Measurements from ENCODE around the gene DDAH2.

The DDAH2 gene

GRCh38 chr6:31705931-31706330 lies 23.2 kb downstream of the DDAH2 start:
- no peak for DNase-seq (ENCODE audit: extremely low spot score)
- no peak for TF ChIP-seq CTCF (IDR thresholded peaks at IDR 0.05; ENCODE audit: control extremely low read depth, extremely low read depth, low read depth, missing control alignments)
- ChIA-PET POLR2A (interaction anchor here (0.6 kb wide), 1 partner anchor 540 kb away, joined by 3 read pairs; no protein-coding TSS in a partner anchor), CTCF (interaction anchor here (1.3 to 2.1 kb wide), 3 partner anchors 11 to 63 kb away, joined by 4 to 8 read pairs (median 5); no protein-coding TSS in a partner anchor)

GRCh38 chr6:31702819-31703716 lies 26.0 kb downstream of the DDAH2 start, which contains the start of gene ABHD16A:
ABHD16A (minus strand) TSS chr6:31703324; CDS start chr6:31703281, 43 bp downstream.
- CTCF ChIA-PET = interaction anchor here (0.9 to 1.8 kb wide), 12 partner anchors 10 to 127 kb away, joined by 3 to 6 read pairs (median 4); partner anchors contain the start of genes LSM2, LY6G5C and VARS1
- no peak for TF ChIP-seq CTCF (IDR thresholded peaks at IDR 0.05; ENCODE audit: control extremely low read depth, extremely low read depth, low read depth, missing control alignments)
- POLR2A ChIA-PET = interaction anchor here (0.5 to 1.3 kb wide), 6 partner anchors 8 to 195 kb away, joined by 3 to 7 read pairs (median 5); partner anchors contain the start of gene GPANK1
- DNase-seq (ENCODE audit: extremely low spot score) = peak; percentile 99

- ChIA-PET POLR2A (interaction anchor here (0.6 to 1.3 kb wide), 4 partner anchors 8 to 138 kb away, joined by 3 to 7 read pairs (median 5); partner anchors contain the start of gene GPANK1), CTCF (interaction anchor here (0.9 to 1.8 kb wide), 9 partner anchors 9 to 124 kb away, joined by 3 to 6 read pairs (median 4); partner anchors contain the start of genes LSM2 and LY6G5C)
- TF ChIP-seq CTCF (IDR thresholded peaks at IDR 0.05; ENCODE audit: control extremely low read depth, extremely low read depth, low read depth, missing control alignments) = no peak
- peak; percentile 35 for DNase-seq (ENCODE audit: extremely low spot score)
Observed at GRCh38 chr6:31702405-31702818, 26.7 kb downstream of the DDAH2 start.

DNA sequence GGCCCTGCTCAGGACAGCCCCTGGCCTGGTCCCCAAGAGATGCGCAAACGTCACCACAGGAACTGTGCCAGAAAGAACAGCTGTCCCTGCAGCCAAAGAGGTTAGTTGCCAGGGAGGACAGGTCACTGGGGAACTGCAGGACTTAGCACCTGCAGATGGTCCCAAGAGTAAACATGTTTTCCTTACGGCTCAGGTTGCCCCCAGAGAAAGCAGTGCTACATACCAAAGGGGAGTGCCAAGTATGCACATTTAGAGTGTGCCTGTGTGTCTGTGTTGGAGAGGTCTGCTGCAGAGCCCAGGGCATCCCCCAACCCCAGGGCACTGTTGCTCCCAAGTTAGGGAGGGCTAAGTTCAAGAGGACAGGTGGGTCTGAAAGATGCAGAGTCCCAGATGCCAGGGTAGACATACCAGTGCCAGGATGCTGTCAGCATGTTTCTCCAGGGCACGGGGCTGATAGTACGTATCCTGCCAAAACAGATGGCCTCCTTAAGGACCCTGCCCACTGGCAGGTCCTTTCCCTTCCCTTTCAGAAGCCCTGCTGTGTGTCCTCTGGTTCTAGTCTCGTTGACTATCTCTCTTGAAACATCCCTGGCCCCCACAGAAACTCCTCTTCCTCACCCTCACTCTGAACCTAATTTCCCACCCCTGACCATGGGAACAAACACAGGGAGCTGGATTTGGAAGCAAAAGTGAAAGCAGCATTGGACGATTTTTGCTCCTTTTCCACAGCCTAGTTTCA lies 27.3 kb downstream of the DDAH2 start:
- no peak for DNase-seq (ENCODE audit: extremely low spot score)
- TF ChIP-seq CTCF (IDR thresholded peaks at IDR 0.05; ENCODE audit: control extremely low read depth, extremely low read depth, low read depth, missing control alignments) = no peak
- ChIA-PET CTCF (interaction anchor here (1.3 to 1.8 kb wide), 4 partner anchors 9 to 28 kb away, joined by 4 to 6 read pairs (median 4); no protein-coding TSS in a partner anchor), POLR2A (interaction anchor here (0.6 kb wide), 1 partner anchor 127 kb away, joined by 3 read pairs; no protein-coding TSS in a partner anchor)

DNA sequence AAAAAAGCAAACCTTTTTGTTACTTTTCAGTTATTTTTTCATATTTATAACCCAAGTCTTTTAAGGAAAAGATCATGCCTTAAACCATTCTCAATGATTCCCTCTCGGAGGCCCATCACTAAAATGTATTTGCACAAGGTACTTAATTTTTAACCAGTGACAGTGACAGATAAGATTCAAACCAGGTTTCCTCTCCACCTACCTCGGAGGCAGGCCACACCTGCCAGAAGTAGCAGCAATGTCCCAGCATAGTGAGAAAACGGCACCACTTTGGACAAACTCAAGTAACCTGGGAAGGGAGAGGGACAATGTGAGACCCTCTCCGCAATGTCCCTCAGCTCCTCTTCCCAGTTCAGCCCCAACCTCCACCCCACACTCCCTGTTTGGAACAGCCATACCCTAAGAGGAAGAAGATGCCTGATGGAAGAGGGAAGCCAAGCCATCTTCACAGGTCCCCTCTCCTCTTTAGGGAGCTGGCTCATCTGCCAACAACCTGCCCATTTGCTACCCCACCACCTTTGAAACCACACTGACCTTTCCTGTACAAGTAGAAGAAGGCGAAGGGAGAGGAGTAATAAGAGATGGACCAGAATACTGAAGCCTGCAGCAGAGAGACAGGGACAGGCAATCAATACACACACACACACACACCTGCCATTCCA lies 28.2 kb downstream of the DDAH2 start:
- ChIA-PET CTCF (interaction anchor here (1.6 kb wide), 1 partner anchor 69 kb away, joined by 5 read pairs; no protein-coding TSS in a partner anchor), POLR2A (interaction anchor here (0.6 kb wide), 1 partner anchor 126 kb away, joined by 3 read pairs; no protein-coding TSS in a partner anchor)
- DNase-seq (ENCODE audit: extremely low spot score) = no peak
- TF ChIP-seq CTCF (IDR thresholded peaks at IDR 0.05; ENCODE audit: control extremely low read depth, extremely low read depth, low read depth, missing control alignments) = no peak
